NT2/D1 (cell line): ENCODE results near the gene KRT39.

ENCODE experiments used
- SUZ12 ChIP-seq: IDR thresholded peaks from 2 replicates; pipeline ENCODE4 v1.6.1; 2011; ENCODE audit not compliant: insufficient read length, insufficient read depth; ENCODE audit errors: extremely low read depth
- YY1 ChIP-seq: IDR thresholded peaks from 2 replicates; pipeline ENCODE4 v1.6.1; 2011; ENCODE audit not compliant: insufficient read length, insufficient read depth
- ZNF274 ChIP-seq: IDR thresholded peaks from 2 replicates; pipeline ENCODE4 v1.6.1; 2011; ENCODE audit warnings: mild to moderate bottlenecking, low read depth, low read length

DNA sequence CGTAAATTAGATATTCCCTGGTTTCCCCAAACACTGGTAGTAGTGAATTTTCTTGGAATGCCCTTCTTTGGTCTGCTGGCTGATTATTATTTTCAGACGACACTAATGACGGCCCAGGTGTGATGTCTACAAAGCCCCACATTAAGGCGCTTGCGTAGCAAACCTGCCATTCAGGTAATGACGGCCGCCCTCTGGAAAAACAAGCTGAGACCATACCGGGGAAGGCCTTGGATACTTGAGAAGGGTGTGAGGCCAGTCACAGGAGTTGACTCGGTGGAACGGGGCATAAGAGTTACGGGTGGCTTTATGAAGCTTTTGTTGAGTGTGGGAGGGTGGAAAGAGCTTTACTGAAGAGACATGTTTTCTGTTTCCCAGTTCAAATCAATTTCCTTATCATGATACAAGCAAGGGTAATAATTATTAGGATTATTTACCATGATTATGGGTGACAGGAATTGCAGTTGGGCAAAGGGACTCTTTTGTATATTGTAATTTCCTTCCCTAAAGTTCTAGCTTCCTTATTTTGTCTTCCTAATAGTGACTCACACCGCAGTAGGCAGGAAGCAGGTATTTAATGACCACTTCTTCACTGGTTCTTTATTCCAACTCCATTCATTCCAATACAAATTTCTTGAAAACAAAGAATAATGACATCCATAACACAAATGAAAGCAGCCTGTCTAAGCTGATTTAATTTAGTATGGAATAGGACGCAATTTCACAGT lies 54.1 kb downstream of the KRT39 start:
- TF ChIP-seq ZNF274 (no peak), YY1 (no peak), SUZ12 (no peak)
